Activated CD4-positive, alpha-beta memory T cell treated with anti-CD3 and anti-CD28 coated beads, Interleukin-2, amount 10 ng/mL, durations not matched to agents 7 days and 5 days (primary cell): ENCODE results near the gene ZBTB20. TPM values are rescaled to one million over a fixed set of nuclear protein-coding genes. Genes with fewer than 3 reads are reported as not detected.

ENCODE experiments used
- CTCF ChIA-PET: fragments of 350-600 bp; sonication (Branson Sonifier 250); formaldehyde crosslinking; loops from one replicate; lab custom pipeline; 2021; ENCODE audit warnings: antibody characterized with exemption, inconsistent platforms; lab: Charles Lee
- POLR2A ChIA-PET: fragments of 350-600 bp; sonication (Branson Sonifier 250); formaldehyde crosslinking; loops from one replicate; lab custom pipeline; 2021; ENCODE audit warnings: antibody characterized with exemption; lab: Charles Lee
- DNase-seq: peaks from one replicate; pipeline ENCODE4 v3.0.0-alpha.2; 2020
- H3K27ac Mint-ChIP-seq: one replicate; pipeline ENCODE4 v1.8.0; 2021; ENCODE audit warnings: mild to moderate bottlenecking, mixed read lengths
- H3K27me3 Mint-ChIP-seq: one replicate; pipeline ENCODE4 v1.8.0; 2021; ENCODE audit warnings: mixed read lengths
- H3K36me3 Mint-ChIP-seq: one replicate; pipeline ENCODE4 v1.8.0; 2021; ENCODE audit warnings: low read depth, mixed read lengths
- H3K4me1 Mint-ChIP-seq: one replicate; pipeline ENCODE4 v1.8.0; 2021; ENCODE audit warnings: mixed read lengths
- H3K4me3 Mint-ChIP-seq: one replicate; pipeline ENCODE4 v1.8.0; 2021; ENCODE audit warnings: mild to moderate bottlenecking, mixed read lengths
- H3K9me3 Mint-ChIP-seq: one replicate; pipeline ENCODE4 v1.8.0; 2021; ENCODE audit warnings: mixed read lengths
- total RNA-seq, 2 experiments: library from RNA; stranded (reverse); gene quantifications; one replicate each; pipeline ENCODE4 v1.2.3, GENCODE V29; 2021

The ZBTB20 gene
- total RNA-seq, 2 experiments from 2014 or later, result 6.3 to 8.6 TPM

- H3K27ac Mint-ChIP-seq, result no peak overlapping the region
- no peak for DNase-seq
- ChIA-PET CTCF (no interaction called here), POLR2A (no interaction called here)
- H3K4me3 Mint-ChIP-seq, result no peak overlapping the region
- no peaks in the 10 kb centered on the region for H3K9me3 Mint-ChIP-seq
- peaks cover 13% of the 10 kb centered on the region for H3K4me1 Mint-ChIP-seq
- H3K27me3 Mint-ChIP-seq, result no peaks in the 10 kb centered on the region
- H3K36me3 Mint-ChIP-seq, result peaks cover 3% of the 10 kb centered on the region
Measured at GRCh38 chr3:115072265-115073021, 74.6 kb downstream of the ZBTB20 start.

GRCh38 chr3:115071601-115072000 lies 75.5 kb downstream of the ZBTB20 start:
- Mint-ChIP-seq H3K27me3 (no peaks in the 10 kb centered on the region), H3K9me3 (no peaks in the 10 kb centered on the region), H3K36me3 (peaks cover 3% of the 10 kb centered on the region), H3K27ac (no peak overlapping the region), H3K4me3 (no peak overlapping the region), H3K4me1 (peaks cover 11% of the 10 kb centered on the region)
- no peak for DNase-seq
- POLR2A ChIA-PET, result no interaction called here
- CTCF ChIA-PET, result no interaction called here

GRCh38 chr3:115071166-115071565 lies 75.9 kb downstream of the ZBTB20 start:
- POLR2A ChIA-PET, result no interaction called here

GRCh38 chr3:115068799-115069198 lies 78.3 kb downstream of the ZBTB20 start:
- CTCF ChIA-PET, result no interaction called here
- Mint-ChIP-seq H3K4me1 (peaks cover 11% of the 10 kb centered on the region), H3K27ac (no peak overlapping the region), H3K4me3 (no peak overlapping the region), H3K9me3 (no peaks in the 10 kb centered on the region), H3K36me3 (peaks cover 3% of the 10 kb centered on the region), H3K27me3 (no peaks in the 10 kb centered on the region)
- no peak for DNase-seq
- POLR2A ChIA-PET, result interaction anchor here (1.7 kb wide), 1 partner anchor 78 kb away, joined by 4 read pairs; no protein-coding TSS in a partner anchor

More at GRCh38 chr3:115071166-115071565, 75.9 kb downstream of the ZBTB20 start:
- H3K27ac Mint-ChIP-seq, result no peak overlapping the region
- CTCF ChIA-PET, result interaction anchor here (0.9 kb wide), 1 partner anchor 20 kb away, joined by 3 read pairs; no protein-coding TSS in a partner anchor
- H3K27me3 Mint-ChIP-seq, result no peaks in the 10 kb centered on the region
- peaks cover 11% of the 10 kb centered on the region for H3K4me1 Mint-ChIP-seq
- H3K4me3 Mint-ChIP-seq, result no peak overlapping the region
- DNase-seq, result no peak
- peaks cover 3% of the 10 kb centered on the region for H3K36me3 Mint-ChIP-seq
- no peaks in the 10 kb centered on the region for H3K9me3 Mint-ChIP-seq

GRCh38 chr3:115062412-115062956 lies 84.6 kb downstream of the ZBTB20 start:
- Mint-ChIP-seq H3K4me3 (no peak overlapping the region), H3K27me3 (no peaks in the 10 kb centered on the region), H3K36me3 (no peaks in the 10 kb centered on the region), H3K4me1 (no peaks in the 10 kb centered on the region), H3K9me3 (peaks cover 2% of the 10 kb centered on the region), H3K27ac (no peak overlapping the region)
- CTCF ChIA-PET, result no interaction called here
- POLR2A ChIA-PET, result no interaction called here
- no peak for DNase-seq

- POLR2A ChIA-PET, result no interaction called here
- Mint-ChIP-seq H3K4me1 (no peaks in the 10 kb centered on the region), H3K9me3 (peaks cover 2% of the 10 kb centered on the region), H3K27ac (no peak overlapping the region), H3K27me3 (no peaks in the 10 kb centered on the region), H3K4me3 (no peak overlapping the region), H3K36me3 (no peaks in the 10 kb centered on the region)
- DNase-seq, result no peak
- CTCF ChIA-PET, result no interaction called here
Measured at GRCh38 chr3:115062009-115062408, 85.1 kb downstream of the ZBTB20 start.

- Mint-ChIP-seq H3K27ac (no peak overlapping the region), H3K36me3 (no peaks in the 10 kb centered on the region), H3K9me3 (no peaks in the 10 kb centered on the region), H3K4me1 (no peaks in the 10 kb centered on the region), H3K4me3 (no peak overlapping the region), H3K27me3 (no peaks in the 10 kb centered on the region)
- ChIA-PET CTCF (interaction anchor here (2.7 kb wide), 1 partner anchor 11 kb away, joined by 5 read pairs; no protein-coding TSS in a partner anchor), POLR2A (no interaction called here)
- no peak for DNase-seq
Measured at GRCh38 chr3:115052906-115053305, 94.2 kb downstream of the ZBTB20 start.

- Mint-ChIP-seq H3K36me3 (no peaks in the 10 kb centered on the region), H3K27me3 (no peaks in the 10 kb centered on the region), H3K4me3 (no peak overlapping the region), H3K4me1 (no peaks in the 10 kb centered on the region), H3K9me3 (no peaks in the 10 kb centered on the region), H3K27ac (no peak overlapping the region)
- POLR2A ChIA-PET, result interaction anchor here (1.0 kb wide), 1 partner anchor 104 kb away, joined by 3 read pairs; no protein-coding TSS in a partner anchor
- no peak for DNase-seq
- CTCF ChIA-PET, result interaction anchor here (0.9 to 1.3 kb wide), 4 partner anchors 11 to 127 kb away, joined by 3 to 5 read pairs (median 4); partner anchors contain the start of gene ZBTB20
Measured at GRCh38 chr3:115042351-115042750, 104.7 kb downstream of the ZBTB20 start.

GRCh38 chr3:115040673-115041286 lies 106.3 kb downstream of the ZBTB20 start:
- Mint-ChIP-seq H3K4me1 (no peaks in the 10 kb centered on the region), H3K36me3 (no peaks in the 10 kb centered on the region), H3K9me3 (no peaks in the 10 kb centered on the region), H3K4me3 (no peak overlapping the region), H3K27ac (no peak overlapping the region), H3K27me3 (no peaks in the 10 kb centered on the region)
- ChIA-PET CTCF (interaction anchor here (1.0 kb wide), 1 partner anchor 774 kb away, joined by 3 read pairs; no protein-coding TSS in a partner anchor), POLR2A (no interaction called here)
- DNase-seq, result peak; percentile 35

- H3K27ac Mint-ChIP-seq, result no peak overlapping the region
- POLR2A ChIA-PET, result no interaction called here
- H3K4me3 Mint-ChIP-seq, result no peak overlapping the region
- H3K36me3 Mint-ChIP-seq, result no peaks in the 10 kb centered on the region
- H3K4me1 Mint-ChIP-seq, result no peaks in the 10 kb centered on the region
- no peak for DNase-seq
- CTCF ChIA-PET, result interaction anchor here (0.5 to 1.4 kb wide), 4 partner anchors 8 to 775 kb away, joined by 3 read pairs; no protein-coding TSS in a partner anchor
- no peaks in the 10 kb centered on the region for H3K27me3 Mint-ChIP-seq
- H3K9me3 Mint-ChIP-seq, result peaks cover 4% of the 10 kb centered on the region
Measured at GRCh38 chr3:115040246-115040645, 106.8 kb downstream of the ZBTB20 start.

GRCh38 chr3:115038817-115039216 lies 108.3 kb downstream of the ZBTB20 start:
- CTCF ChIA-PET, result interaction anchor here (1.4 kb wide), 1 partner anchor 9 kb away, joined by 3 read pairs; no protein-coding TSS in a partner anchor
- POLR2A ChIA-PET, result no interaction called here
- H3K4me1 Mint-ChIP-seq, result no peaks in the 10 kb centered on the region
- no peaks in the 10 kb centered on the region for H3K27me3 Mint-ChIP-seq
- no peak for DNase-seq
- H3K9me3 Mint-ChIP-seq, result peaks cover 7% of the 10 kb centered on the region
- no peak overlapping the region for H3K27ac Mint-ChIP-seq
- no peaks in the 10 kb centered on the region for H3K36me3 Mint-ChIP-seq
- H3K4me3 Mint-ChIP-seq, result no peak overlapping the region

GRCh38 chr3:115022835-115023398 lies 124.2 kb downstream of the ZBTB20 start:
- ChIA-PET CTCF (no interaction called here), POLR2A (no interaction called here)
- no peak overlapping the region for H3K4me3 Mint-ChIP-seq
- no peak overlapping the region for H3K27ac Mint-ChIP-seq
- H3K4me1 Mint-ChIP-seq, result no peaks in the 10 kb centered on the region
- H3K27me3 Mint-ChIP-seq, result no peaks in the 10 kb centered on the region
- peaks cover 2% of the 10 kb centered on the region for H3K36me3 Mint-ChIP-seq
- no peak for DNase-seq
- H3K9me3 Mint-ChIP-seq, result no peaks in the 10 kb centered on the region

- Mint-ChIP-seq H3K4me1 (no peaks in the 10 kb centered on the region), H3K27ac (no peak overlapping the region), H3K9me3 (no peaks in the 10 kb centered on the region), H3K4me3 (no peak overlapping the region), H3K36me3 (peaks cover 2% of the 10 kb centered on the region), H3K27me3 (no peaks in the 10 kb centered on the region)
- POLR2A ChIA-PET, result no interaction called here
- CTCF ChIA-PET, result no interaction called here
- no peak for DNase-seq
Measured at GRCh38 chr3:115022199-115022598, 124.9 kb downstream of the ZBTB20 start.
